Esophagus (tissue), 2 donors: Measurements from ENCODE around the gene TRIM72. TPM values are rescaled to one million over a fixed set of nuclear protein-coding genes. Genes with fewer than 3 reads are reported as not detected.
"Not testable (repeated sequence)": the region's sequence is repeated elsewhere in the genome, so short reads cannot be mapped to it uniquely, and the experiment has no call there.

Experiments used
- H3K27ac ChIP-seq, 2 donors: one replicate each; pipeline ENCODE4 v1.5.1; 2013; ENCODE audit warnings: low read depth in 2 of 2, mild to moderate bottlenecking in 2 of 2, inconsistent platforms in 1 of 2, low read length in 1 of 2, moderate library complexity in 1 of 2
- H3K27me3 ChIP-seq, 2 donors: one replicate each; pipeline ENCODE4 v1.6.1; 2013; ENCODE audit warnings: low read length in 2 of 2, control low read depth in 1 of 2, mild to moderate bottlenecking in 1 of 2; ENCODE audit not compliant: insufficient read depth in 2 of 2, control insufficient read depth in 1 of 2
- H3K36me3 ChIP-seq, 2 donors: one replicate each; pipeline ENCODE4 v1.6.1; 2013; ENCODE audit warnings: low read length in 1 of 2; ENCODE audit not compliant: control insufficient read depth in 2 of 2, insufficient read depth in 2 of 2
- H3K4me1 ChIP-seq, 2 donors: one replicate each; pipeline ENCODE4 v1.6.1; 2013; ENCODE audit warnings: low read length in 1 of 2; ENCODE audit not compliant: control insufficient read depth in 2 of 2, insufficient read depth in 2 of 2
- H3K4me3 ChIP-seq, 2 donors: one replicate each; pipeline ENCODE4 v1.5.1; 2013; ENCODE audit warnings: low read length in 2 of 2, mild to moderate bottlenecking in 2 of 2, low read depth in 1 of 2, moderate library complexity in 1 of 2
- H3K9me3 ChIP-seq, 2 donors: one replicate each; pipeline ENCODE4 v1.6.1; 2013; ENCODE audit warnings: mild to moderate bottlenecking in 2 of 2, low read depth in 1 of 2, low read length in 1 of 2, moderate library complexity in 1 of 2; ENCODE audit not compliant: control insufficient read depth in 2 of 2, insufficient read depth in 1 of 2
- WGBS, 2 donors: extraction: QIAGEN DNeasy Blood & Tissue Kit; methylation state at CpG; one replicate each; pipeline ENCODE4 v1.1.7; 2013; 5-methylcytosine and 5-hydroxymethylcytosine counted together
- polyA plus RNA-seq, 2 donors: library from polyadenylated mRNA; stranded (reverse); fragments of 200-250 nt; gene quantifications; one replicate each; pipeline ENCODE4 v1.2.3, GENCODE V29; 2013
- donor health status: healthy with polysubstance abuse.
- donor health status: Bipolar disorder and iron deficiency.

The TRIM72 gene
- polyA plus RNA-seq, 2 donors = 0.02 to 0.04 TPM

GRCh38 chr16:31199430-31200041, 14.4 kb upstream of the TRIM72 start:
- Histone ChIP-seq H3K4me3 (no peak overlapping the region), H3K27ac (no peak overlapping the region), H3K36me3 (peaks cover 0 to 16% of the 10 kb centered on the region in 2 donors), H3K4me1 (peaks cover 3 to 13% of the 10 kb centered on the region in 2 donors), H3K27me3 (no peaks in the 10 kb centered on the region), H3K9me3 (no peaks in the 10 kb centered on the region)
- 88 to 89% methylated on average over 5 of the region's 5 CpGs for WGBS, 2 donors

GRCh38 chr16:31200111-31200510, 13.8 kb upstream of the TRIM72 start:
- Histone ChIP-seq H3K4me1 (peaks cover 3 to 13% of the 10 kb centered on the region in 2 donors), H3K36me3 (peaks cover 0 to 14% of the 10 kb centered on the region in 2 donors)
- not testable (repeated sequence) for H3K9me3 ChIP-seq, H3K27me3 ChIP-seq, H3K27ac ChIP-seq, H3K4me3 ChIP-seq
- 80 to 83% methylated on average over 7 to 8 of the region's 8 CpGs for WGBS, 2 donors

- no peaks in the 10 kb centered on the region for H3K27me3 ChIP-seq
- peak overlapping the region; percentile 65 to 74 for H3K4me3 ChIP-seq
- H3K4me1 ChIP-seq = peaks cover 3 to 13% of the 10 kb centered on the region in 2 donors
- 40 to 43% methylated on average over 8 of the region's 8 CpGs for WGBS, 2 donors
- H3K27ac ChIP-seq = peak overlapping the region in 1 of 2 donors; percentile 85
- peaks cover 0 to 8% of the 10 kb centered on the region in 2 donors for H3K36me3 ChIP-seq
- H3K9me3 ChIP-seq = no peaks in the 10 kb centered on the region
Measured at GRCh38 chr16:31200821-31201568, 12.9 kb upstream of the TRIM72 start.

GRCh38 chr16:31201582-31202413, 12.1 kb upstream of the TRIM72 start:
- peak overlapping the region; percentile 73 to 85 for H3K27ac ChIP-seq
- 12 to 17% methylated on average over 26 to 35 of the region's 35 CpGs for WGBS, 2 donors
- H3K36me3 ChIP-seq = peaks cover 0 to 4% of the 10 kb centered on the region in 2 donors
- peak overlapping the region; percentile 65 to 74 for H3K4me3 ChIP-seq
- H3K9me3 ChIP-seq = no peaks in the 10 kb centered on the region
- H3K27me3 ChIP-seq = no peaks in the 10 kb centered on the region
- H3K4me1 ChIP-seq = peaks cover 3 to 13% of the 10 kb centered on the region in 2 donors

- Histone ChIP-seq H3K27ac (peak within 1 kb of the TSS; percentile 73 to 85), H3K4me1 (peaks cover 3 to 13% of the 10 kb centered on the region in 2 donors), H3K9me3 (no peaks in the 10 kb centered on the region), H3K4me3 (peak within 1 kb of the TSS; percentile 65 to 74), H3K27me3 (no peaks in the 10 kb centered on the region), H3K36me3 (peaks cover 0 to 4% of the 10 kb centered on the region in 2 donors)
- 4 to 6% methylated on average over 60 to 69 of the region's 69 CpGs for WGBS, 2 donors
Measured at GRCh38 chr16:31202414-31203375, 11.2 kb upstream of the TRIM72 start, which contains the start of gene PYCARD. Gene PYCARD, minus strand, starts transcription at chr16:31202760. Its CDS starts 70 bp downstream, at chr16:31202690.

- H3K27me3 ChIP-seq = no peaks in the 10 kb centered on the region
- no peaks in the 10 kb centered on the region for H3K36me3 ChIP-seq
- H3K9me3 ChIP-seq = no peaks in the 10 kb centered on the region
- no peak overlapping the region for H3K4me3 ChIP-seq
- H3K4me1 ChIP-seq = peaks cover 3 to 16% of the 10 kb centered on the region in 2 donors
- WGBS, 2 donors = 89 to 90% methylated on average over 9 of the region's 9 CpGs
- no peak overlapping the region for H3K27ac ChIP-seq
Measured at GRCh38 chr16:31204871-31205666, 8.8 kb upstream of the TRIM72 start.

GRCh38 chr16:31206776-31207175, 7.1 kb upstream of the TRIM72 start:
- H3K27ac ChIP-seq = no peak overlapping the region
- H3K4me3 ChIP-seq = no peak overlapping the region
- H3K9me3 ChIP-seq = no peaks in the 10 kb centered on the region
- H3K27me3 ChIP-seq = no peaks in the 10 kb centered on the region
- H3K4me1 ChIP-seq = peaks cover 0 to 8% of the 10 kb centered on the region in 2 donors
- no peaks in the 10 kb centered on the region for H3K36me3 ChIP-seq
- WGBS, 2 donors = 40 to 41% methylated on average over 6 of the region's 6 CpGs

GRCh38 chr16:31213342-31213741, 577 bp upstream of the TRIM72 start:
- Histone ChIP-seq H3K36me3 (no peaks in the 10 kb centered on the region), H3K4me3 (no peak overlapping the region), H3K9me3 (no peaks in the 10 kb centered on the region), H3K4me1 (peaks cover 8 to 28% of the 10 kb centered on the region in 2 donors), H3K27ac (no peak overlapping the region), H3K27me3 (peaks cover 0 to 21% of the 10 kb centered on the region in 2 donors)
- 93 to 98% methylated on average over 1 of the region's 1 CpG for WGBS, 2 donors
